KMS-11 (cell line): Measurements from ENCODE around the gene FBXO9.

Experiments used
- H2AFZ ChIP-seq: fragments of 200-600 bp; sonication (generic); 2 replicates; pipeline ENCODE4 v1.6.1; 2016; ENCODE audit warnings: antibody characterized with exemption, mixed run types, low read depth
- H3K27ac ChIP-seq: fragments of 200-600 bp; sonication (generic); 2 replicates; pipeline ENCODE4 v1.6.1; 2016; ENCODE audit warnings: mild to moderate bottlenecking, mixed run types
- H3K27me3 ChIP-seq: fragments of 200-600 bp; sonication (generic); 2 replicates; pipeline ENCODE4 v1.6.1; 2017; ENCODE audit warnings: mild to moderate bottlenecking, low read depth, mixed run types, moderate library complexity; ENCODE audit not compliant: insufficient read depth
- H3K36me3 ChIP-seq: fragments of 200-600 bp; sonication (generic); 2 replicates; pipeline ENCODE4 v1.6.1; 2017; ENCODE audit warnings: mild to moderate bottlenecking, mixed run types; ENCODE audit not compliant: insufficient read depth
- H3K4me1 ChIP-seq: fragments of 200-600 bp; sonication (generic); 2 replicates; pipeline ENCODE4 v1.6.1; 2016; ENCODE audit warnings: mild to moderate bottlenecking, low read depth, mixed run types; ENCODE audit not compliant: poor library complexity, severe bottlenecking
- H3K4me2 ChIP-seq: fragments of 200-600 bp; sonication (generic); 2 replicates; pipeline ENCODE4 v1.7.0; 2016; ENCODE audit warnings: mild to moderate bottlenecking, mixed run types
- H3K4me3 ChIP-seq: fragments of 200-600 bp; sonication (generic); IDR thresholded peaks from 2 replicates; pipeline ENCODE4 v1.6.1; 2017; ENCODE audit warnings: low read depth, low read length, mixed read lengths; ENCODE audit not compliant: insufficient read depth
- H3K79me2 ChIP-seq: fragments of 200-600 bp; sonication (generic); 2 replicates; pipeline ENCODE4 v1.6.1; 2016; ENCODE audit warnings: low read depth, mixed run types; ENCODE audit not compliant: insufficient read depth
- H3K9ac ChIP-seq: fragments of 200-600 bp; sonication (generic); 2 replicates; pipeline ENCODE4 v1.6.1; 2016; ENCODE audit warnings: mild to moderate bottlenecking, mixed run types
- H4K20me1 ChIP-seq: fragments of 200-600 bp; sonication (generic); 2 replicates; pipeline ENCODE4 v1.6.1; 2016; ENCODE audit warnings: mild to moderate bottlenecking, mixed run types; ENCODE audit not compliant: insufficient read depth
- CTCF ChIP-seq: fragments of 200-600 bp; sonication (generic); conservative IDR thresholded peaks from 2 replicates; pipeline ENCODE4 v1.6.1; 2017; ENCODE audit warnings: low read depth, mild to moderate bottlenecking, antibody characterized with exemption, low read length, moderate library complexity, mixed read lengths

The FBXO9 gene

GRCh38 chr6:53103993-53104675 lies 38.9 kb downstream of the FBXO9 start:
- no peak overlapping the region for H3K9ac ChIP-seq
- no peaks in the 10 kb centered on the region for H3K36me3 ChIP-seq
- no peaks in the 10 kb centered on the region for H3K79me2 ChIP-seq
- 0 out of 2 replicates have a peak, but pooled peaks have one; percentile 45 for TF ChIP-seq CTCF
- no peak overlapping the region for H3K4me2 ChIP-seq
- H3K4me3 ChIP-seq = no peak overlapping the region
- no peaks in the 10 kb centered on the region for H4K20me1 ChIP-seq
- H3K4me1 ChIP-seq = peaks cover 19% of the 10 kb centered on the region
- no peak overlapping the region for H2AFZ ChIP-seq
- H3K27me3 ChIP-seq = no peaks in the 10 kb centered on the region
- no peak overlapping the region for H3K27ac ChIP-seq

- H3K36me3 ChIP-seq = no peaks in the 10 kb centered on the region
- H3K9ac ChIP-seq = no peak overlapping the region
- no peak overlapping the region for H2AFZ ChIP-seq
- H3K4me3 ChIP-seq = no peak overlapping the region
- H3K79me2 ChIP-seq = no peaks in the 10 kb centered on the region
- no peak overlapping the region for H3K4me2 ChIP-seq
- H4K20me1 ChIP-seq = no peaks in the 10 kb centered on the region
- H3K4me1 ChIP-seq = peaks cover 27% of the 10 kb centered on the region
- TF ChIP-seq CTCF = no peak
- no peak overlapping the region for H3K27ac ChIP-seq
- H3K27me3 ChIP-seq = no peaks in the 10 kb centered on the region
Observed at GRCh38 chr6:53104916-53105315, 39.7 kb downstream of the FBXO9 start.

GRCh38 chr6:53107091-53107490 lies 41.9 kb downstream of the FBXO9 start:
- Histone ChIP-seq H3K27ac (no peak overlapping the region), H3K9ac (no peak overlapping the region), H3K4me3 (no peak overlapping the region), H3K4me2 (no peak overlapping the region), H4K20me1 (no peaks in the 10 kb centered on the region), H3K4me1 (peaks cover 49% of the 10 kb centered on the region), H3K79me2 (no peaks in the 10 kb centered on the region), H3K36me3 (no peaks in the 10 kb centered on the region), H2AFZ (no peak overlapping the region), H3K27me3 (no peaks in the 10 kb centered on the region)
- TF ChIP-seq CTCF = no peak

- Histone ChIP-seq H3K9ac (no peak overlapping the region), H3K4me2 (peak overlapping the region; percentile 66), H3K79me2 (no peaks in the 10 kb centered on the region), H3K4me1 (peaks cover 59% of the 10 kb centered on the region), H3K4me3 (no peak overlapping the region), H2AFZ (peak overlapping the region; percentile 27; the same call in 1 of the 2 replicates), H3K27ac (peak overlapping the region; percentile 68), H3K27me3 (no peaks in the 10 kb centered on the region), H3K36me3 (no peaks in the 10 kb centered on the region), H4K20me1 (no peaks in the 10 kb centered on the region)
- no peak for TF ChIP-seq CTCF
Observed at GRCh38 chr6:53109612-53110011, 44.4 kb downstream of the FBXO9 start.
